Mesothelial cell of epicardium (in vitro differentiated cells): Measurements from ENCODE around the gene VTA1. TPM values are rescaled to one million over a fixed set of nuclear protein-coding genes. Genes with fewer than 3 reads are reported as not detected.
A peak's percentile ranks its signal among the peaks of the same experiment; 100 is the strongest.

Experiments
- DNase-seq, 2 experiments: peaks; one replicate each; pipeline ENCODE4 v3.0.0; 2021; ENCODE audit warnings: low spot score in 2 of 2; ENCODE audit not compliant: unreplicated experiment in 2 of 2
- H3K27ac Mint-ChIP-seq: 2 replicates; pipeline ENCODE4 v1.8.0; 2021; ENCODE audit warnings: mixed read lengths
- H3K27me3 Mint-ChIP-seq: 2 replicates; pipeline ENCODE4 v1.8.0; 2021; ENCODE audit warnings: low read depth, mixed read lengths
- H3K36me3 Mint-ChIP-seq: 2 replicates; pipeline ENCODE4 v1.8.0; 2021; ENCODE audit warnings: mixed read lengths
- H3K4me1 Mint-ChIP-seq: 2 replicates; pipeline ENCODE4 v1.8.0; 2021; ENCODE audit warnings: mixed read lengths
- H3K4me3 Mint-ChIP-seq: 2 replicates; pipeline ENCODE4 v1.8.0; 2021; ENCODE audit warnings: mild to moderate bottlenecking, moderate library complexity, mixed read lengths
- H3K9me3 Mint-ChIP-seq: 2 replicates; pipeline ENCODE4 v1.8.0; 2021; ENCODE audit warnings: mixed read lengths
- CTCF ChIP-seq: fragments of 200-600 bp; sonication (generic); IDR thresholded peaks from one replicate; pipeline ENCODE4 v1.5.0; 2021; ENCODE audit warnings: antibody characterized with exemption; ENCODE audit not compliant: unreplicated experiment
- total RNA-seq: library from RNA; stranded (reverse); gene quantifications from 3 replicates; pipeline ENCODE4 v1.2.1, GENCODE V29; 2021

VTA1 gene
- total RNA-seq, 1 donor from 2014 or later = 42.6 TPM

- no peak for TF ChIP-seq CTCF
- no peak overlapping the region for H3K4me3 Mint-ChIP-seq
- no peaks in the 10 kb centered on the region for H3K27me3 Mint-ChIP-seq
- no peak overlapping the region for H3K27ac Mint-ChIP-seq
- peaks cover 34% of the 10 kb centered on the region for H3K4me1 Mint-ChIP-seq
- no peaks in the 10 kb centered on the region for H3K36me3 Mint-ChIP-seq
- H3K9me3 Mint-ChIP-seq = no peaks in the 10 kb centered on the region
- no peak for DNase-seq
These were observed 88.7 kb downstream of the VTA1 start for GRCh38 chr6:142235791-142236190.

GRCh38 chr6:142236691-142237090, 89.6 kb downstream of the VTA1 start:
- no peak for DNase-seq
- H3K4me3 Mint-ChIP-seq = no peak overlapping the region
- peak overlapping the region; percentile 34 for H3K27ac Mint-ChIP-seq
- no peaks in the 10 kb centered on the region for H3K27me3 Mint-ChIP-seq
- H3K9me3 Mint-ChIP-seq = no peaks in the 10 kb centered on the region
- H3K36me3 Mint-ChIP-seq = no peaks in the 10 kb centered on the region
- no peak for TF ChIP-seq CTCF
- peaks cover 37% of the 10 kb centered on the region for H3K4me1 Mint-ChIP-seq

GRCh38 chr6:142238881-142239280, 91.8 kb downstream of the VTA1 start:
- no peaks in the 10 kb centered on the region for H3K27me3 Mint-ChIP-seq
- H3K9me3 Mint-ChIP-seq = no peaks in the 10 kb centered on the region
- DNase-seq = no peak
- no peaks in the 10 kb centered on the region for H3K36me3 Mint-ChIP-seq
- H3K4me1 Mint-ChIP-seq = peaks cover 55% of the 10 kb centered on the region
- peak overlapping the region; percentile 32 for H3K27ac Mint-ChIP-seq
- no peak for TF ChIP-seq CTCF
- no peak overlapping the region for H3K4me3 Mint-ChIP-seq

GRCh38 chr6:142240179-142240578, 93.1 kb downstream of the VTA1 start:
- TF ChIP-seq CTCF = no peak
- Mint-ChIP-seq H3K4me3 (no peak overlapping the region), H3K27ac (no peak overlapping the region), H3K4me1 (peaks cover 58% of the 10 kb centered on the region), H3K36me3 (no peaks in the 10 kb centered on the region), H3K27me3 (no peaks in the 10 kb centered on the region), H3K9me3 (no peaks in the 10 kb centered on the region)
- no peak for DNase-seq

- TF ChIP-seq CTCF = no peak
- H3K9me3 Mint-ChIP-seq = no peaks in the 10 kb centered on the region
- H3K4me3 Mint-ChIP-seq = no peak overlapping the region
- peak overlapping the region; percentile 48 for H3K27ac Mint-ChIP-seq
- DNase-seq = no peak
- H3K27me3 Mint-ChIP-seq = no peaks in the 10 kb centered on the region
- H3K4me1 Mint-ChIP-seq = peaks cover 54% of the 10 kb centered on the region
- no peaks in the 10 kb centered on the region for H3K36me3 Mint-ChIP-seq
These were observed 94.0 kb downstream of the VTA1 start for GRCh38 chr6:142241061-142241460.

GRCh38 chr6:142242269-142242668, 95.2 kb downstream of the VTA1 start:
- no peaks in the 10 kb centered on the region for H3K27me3 Mint-ChIP-seq

More at GRCh38 chr6:142242269-142242668, 95.2 kb downstream of the VTA1 start:
- TF ChIP-seq CTCF = no peak
- Mint-ChIP-seq H3K4me3 (no peak overlapping the region), H3K9me3 (no peaks in the 10 kb centered on the region), H3K4me1 (peaks cover 43% of the 10 kb centered on the region), H3K36me3 (no peaks in the 10 kb centered on the region), H3K27ac (peak overlapping the region; percentile 89)
- no peak for DNase-seq
